Subcutaneous abdominal adipose tissue (tissue), 5 donors: ENCODE data around the gene FOXB2.

Experiments
- H3K27ac ChIP-seq: one replicate; pipeline ENCODE4 v1.7.0; 2013; ENCODE audit warnings: low read depth, mild to moderate bottlenecking, inconsistent platforms, low read length, moderate library complexity
- H3K27me3 ChIP-seq, 5 donors: one replicate each; pipeline ENCODE4 v1.7.0; 2013; ENCODE audit warnings: low read length in 5 of 5, inconsistent platforms in 1 of 5; ENCODE audit not compliant: control insufficient read depth in 5 of 5, insufficient read depth in 4 of 5
- H3K36me3 ChIP-seq, 5 donors: one replicate each; pipeline ENCODE4 v1.7.0; 2013; ENCODE audit warnings: low read length in 5 of 5; ENCODE audit not compliant: control insufficient read depth in 5 of 5, insufficient read depth in 5 of 5
- H3K4me1 ChIP-seq, 5 donors: one replicate each; pipeline ENCODE4 v1.7.0; 2013; ENCODE audit warnings: low read length in 5 of 5, mild to moderate bottlenecking in 3 of 5, moderate library complexity in 1 of 5; ENCODE audit not compliant: control insufficient read depth in 5 of 5, insufficient read depth in 5 of 5
- H3K4me3 ChIP-seq, 5 donors: one replicate each; pipeline ENCODE4 v1.7.0; 2013; ENCODE audit warnings: low read length in 5 of 5, low read depth in 1 of 5
- H3K9ac ChIP-seq, 5 donors: one replicate each; pipeline ENCODE4 v1.7.0; 2013; ENCODE audit warnings: low read length in 5 of 5, mild to moderate bottlenecking in 4 of 5, moderate library complexity in 3 of 5
- H3K9me3 ChIP-seq, 5 donors: one replicate each; pipeline ENCODE4 v1.7.0; 2013; ENCODE audit warnings: low read length in 5 of 5; ENCODE audit not compliant: control insufficient read depth in 5 of 5
- donor health status: healthy.
- donor health status: healthy.
- donor health status: healthy.
- donor health status: healthy.
- donor health status: healthy.

Gene FOXB2

GRCh38 chr9:77015327-77016048, 4.0 kb upstream of the FOXB2 start:
- Histone ChIP-seq H3K9ac (no peak overlapping the region), H3K4me1 (peaks cover 0 to 57% (median 46%) of the 10 kb centered on the region in 5 donors), H3K9me3 (no peaks in the 10 kb centered on the region), H3K36me3 (no peaks in the 10 kb centered on the region), H3K4me3 (peak overlapping the region in 1 of 5 donors; percentile 29), H3K27me3 (peaks cover 71 to 93% (median 86%) of the 10 kb centered on the region in 5 donors), H3K27ac (no peak overlapping the region)

- H3K4me3 ChIP-seq = no peak overlapping the region
- no peak overlapping the region for H3K9ac ChIP-seq
- H3K27ac ChIP-seq = no peak overlapping the region
- H3K4me1 ChIP-seq = peaks cover 0 to 63% (median 51%) of the 10 kb centered on the region in 5 donors
- no peaks in the 10 kb centered on the region for H3K36me3 ChIP-seq
- peaks cover 75 to 94% (median 87%) of the 10 kb centered on the region in 5 donors for H3K27me3 ChIP-seq
- H3K9me3 ChIP-seq = no peaks in the 10 kb centered on the region
These were observed 3.3 kb upstream of the FOXB2 start for GRCh38 chr9:77016121-77016525.

- Histone ChIP-seq H3K9ac (no peak overlapping the region), H3K36me3 (no peaks in the 10 kb centered on the region), H3K4me1 (peaks cover 0 to 67% (median 56%) of the 10 kb centered on the region in 5 donors), H3K27me3 (peaks cover 80 to 94% (median 92%) of the 10 kb centered on the region in 5 donors), H3K27ac (no peak overlapping the region), H3K4me3 (no peak overlapping the region), H3K9me3 (no peaks in the 10 kb centered on the region)
These were observed 2.6 kb upstream of the FOXB2 start for GRCh38 chr9:77016526-77017504.

- peaks cover 0 to 67% (median 56%) of the 10 kb centered on the region in 5 donors for H3K4me1 ChIP-seq
- H3K9ac ChIP-seq = no peak overlapping the region
- no peaks in the 10 kb centered on the region for H3K36me3 ChIP-seq
- H3K27ac ChIP-seq = no peak overlapping the region
- peaks cover 81 to 94% (median 92%) of the 10 kb centered on the region in 5 donors for H3K27me3 ChIP-seq
- H3K4me3 ChIP-seq = no peak overlapping the region
- H3K9me3 ChIP-seq = no peaks in the 10 kb centered on the region
These were observed 2.0 kb upstream of the FOXB2 start for GRCh38 chr9:77017505-77017894.

GRCh38 chr9:77018058-77018968, 1.1 kb upstream of the FOXB2 start:
- Histone ChIP-seq H3K9ac (no peak overlapping the region), H3K27me3 (peaks cover 85 to 97% (median 92%) of the 10 kb centered on the region in 5 donors), H3K27ac (no peak overlapping the region), H3K4me3 (peak overlapping the region in 4 of 5 donors; percentile 3 to 42 (median 14)), H3K9me3 (no peaks in the 10 kb centered on the region), H3K4me1 (peaks cover 0 to 73% (median 59%) of the 10 kb centered on the region in 5 donors), H3K36me3 (no peaks in the 10 kb centered on the region)

GRCh38 chr9:77018969-77019235, 553 bp upstream of the FOXB2 start:
- H3K9me3 ChIP-seq = no peaks in the 10 kb centered on the region
- peaks cover 0 to 73% (median 59%) of the 10 kb centered on the region in 5 donors for H3K4me1 ChIP-seq
- peaks cover 82 to 97% (median 92%) of the 10 kb centered on the region in 5 donors for H3K27me3 ChIP-seq
- no peak overlapping the region for H3K27ac ChIP-seq
- peak overlapping the region in 3 of 5 donors; percentile 3 to 42 (median 22) for H3K4me3 ChIP-seq
- no peaks in the 10 kb centered on the region for H3K36me3 ChIP-seq
- no peak overlapping the region for H3K9ac ChIP-seq

GRCh38 chr9:77019926-77020412, 514 bp downstream of the FOXB2 start:
- Histone ChIP-seq H3K9ac (no peak overlapping the region), H3K9me3 (no peaks in the 10 kb centered on the region), H3K4me1 (peaks cover 0 to 63% (median 53%) of the 10 kb centered on the region in 5 donors), H3K27me3 (peaks cover 71 to 92% (median 89%) of the 10 kb centered on the region in 5 donors), H3K36me3 (no peaks in the 10 kb centered on the region), H3K4me3 (peak overlapping the region in 3 of 5 donors; percentile 34 to 54 (median 40)), H3K27ac (no peak overlapping the region)

- H3K36me3 ChIP-seq = no peaks in the 10 kb centered on the region
- H3K27ac ChIP-seq = no peak overlapping the region
- peak overlapping the region in 4 of 5 donors; percentile 6 to 54 (median 37) for H3K4me3 ChIP-seq
- no peak overlapping the region for H3K9ac ChIP-seq
- H3K27me3 ChIP-seq = peaks cover 65 to 90% (median 86%) of the 10 kb centered on the region in 5 donors
- peaks cover 0 to 57% (median 47%) of the 10 kb centered on the region in 5 donors for H3K4me1 ChIP-seq
- no peaks in the 10 kb centered on the region for H3K9me3 ChIP-seq
These were observed 1.2 kb downstream of the FOXB2 start for GRCh38 chr9:77020413-77021290.
